Measurements from ENCODE around the gene RAPGEF4.

The RAPGEF4 gene

DNA sequence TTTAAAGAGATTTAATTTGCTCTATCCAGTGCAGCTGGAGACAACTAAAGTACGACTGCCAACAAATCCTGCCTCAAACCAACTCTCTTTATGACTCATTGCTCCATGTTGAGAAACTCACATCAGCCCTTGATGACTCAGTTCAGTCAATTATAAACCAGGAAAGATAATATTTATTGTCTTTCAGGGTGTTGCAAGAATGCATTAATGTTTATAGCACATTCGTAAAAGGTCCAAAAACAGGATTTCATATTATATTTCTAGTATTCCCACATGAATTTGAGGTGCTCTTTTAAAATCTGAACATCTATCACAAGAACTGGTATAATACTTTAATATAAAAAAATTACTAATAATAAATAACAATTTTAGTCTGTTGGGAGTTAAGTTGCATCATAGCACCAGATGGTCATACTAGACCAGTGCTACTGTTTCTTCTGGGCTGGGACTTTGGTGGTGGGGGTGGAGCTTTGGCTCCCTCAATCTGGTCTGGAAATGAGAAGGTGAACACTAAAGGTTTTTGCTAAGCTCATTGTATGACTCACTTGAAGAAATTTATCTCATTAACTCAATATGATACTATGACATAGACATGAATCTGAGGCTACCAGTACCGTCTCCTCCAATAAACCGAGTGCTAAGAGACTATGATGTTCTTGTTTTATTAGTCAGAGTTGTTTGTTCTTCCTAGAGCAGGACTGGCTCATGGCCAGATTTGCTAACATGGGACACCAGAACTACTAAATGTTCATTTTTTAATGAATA is 313.4 kb downstream of the RAPGEF4 start:
- DNase-seq: peak; percentile 75

DNA sequence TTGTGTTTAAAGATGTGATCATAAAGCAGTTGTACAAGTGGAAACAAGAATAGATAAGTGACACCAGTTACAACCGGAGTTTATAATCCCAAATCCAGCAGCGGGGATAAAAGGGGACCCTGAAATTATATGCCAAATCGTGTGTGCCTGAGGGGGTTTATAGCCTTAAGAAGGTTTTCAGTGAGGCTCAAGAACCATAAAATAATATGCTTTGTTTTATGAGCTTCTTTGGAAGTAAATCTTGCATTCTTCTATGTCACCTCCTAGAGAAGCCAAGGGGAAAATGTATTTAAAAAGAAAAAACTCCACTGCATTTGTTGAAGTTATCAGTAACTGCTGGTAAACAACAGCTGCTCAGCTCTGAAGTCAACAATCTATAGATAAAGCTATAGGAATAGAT is 314.2 kb downstream of the RAPGEF4 start:
- DNase-seq: no peak

DNA sequence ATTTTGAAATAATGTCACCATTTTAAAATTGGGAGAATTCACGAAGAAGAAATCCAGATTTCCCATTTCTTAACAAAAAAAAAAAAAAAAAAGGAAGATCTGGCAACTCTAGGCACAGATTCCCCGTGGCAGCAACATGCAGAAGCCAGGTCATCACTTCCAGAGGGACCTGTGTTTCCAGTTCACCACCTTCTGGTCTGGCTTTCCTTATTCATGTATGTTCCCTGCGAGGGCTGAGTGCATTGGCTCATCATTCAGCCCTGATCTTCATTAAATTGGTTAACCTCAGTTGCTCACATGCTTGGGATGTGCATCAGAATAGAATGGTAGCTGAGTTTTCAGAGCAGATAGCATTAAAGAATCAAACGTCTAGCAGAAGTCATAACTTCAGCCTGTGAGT is 315.0 kb downstream of the RAPGEF4 start:
- DNase-seq: no peak

DNA sequence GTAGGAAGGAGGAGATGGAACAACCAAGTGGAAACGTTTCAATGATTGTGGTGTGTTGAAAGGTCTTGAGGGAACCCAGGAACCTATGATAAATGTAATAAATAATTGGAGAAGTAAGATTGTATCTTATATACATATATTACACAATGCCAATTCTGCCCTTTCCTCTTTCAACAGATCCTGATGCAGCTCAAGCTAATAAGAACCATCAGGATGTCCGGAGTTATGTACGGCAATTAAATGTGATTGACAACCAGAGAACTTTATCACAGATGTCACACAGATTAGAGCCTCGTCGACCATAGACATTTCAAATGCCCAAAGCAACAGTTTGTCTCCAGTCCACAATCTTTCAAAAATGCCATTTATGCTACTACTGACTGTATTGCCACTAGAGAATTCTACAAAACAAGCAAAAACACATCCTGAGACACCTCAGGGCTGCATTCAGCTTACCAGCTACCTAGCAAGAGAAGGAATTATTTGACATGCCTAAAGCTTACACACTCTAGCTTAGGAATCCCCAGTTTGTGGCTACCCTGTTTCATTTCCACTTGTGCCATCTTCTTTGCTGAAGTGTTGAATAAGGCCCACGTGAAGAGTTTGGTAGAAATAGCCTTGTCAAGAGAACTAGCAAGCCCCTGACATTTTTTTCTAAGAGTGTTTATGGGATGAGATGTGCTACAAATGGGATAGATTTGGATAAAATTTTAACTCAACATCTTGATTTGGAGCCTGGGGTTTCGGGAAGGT is 316.0 kb downstream of the RAPGEF4 start:
- no peak for DNase-seq

DNA sequence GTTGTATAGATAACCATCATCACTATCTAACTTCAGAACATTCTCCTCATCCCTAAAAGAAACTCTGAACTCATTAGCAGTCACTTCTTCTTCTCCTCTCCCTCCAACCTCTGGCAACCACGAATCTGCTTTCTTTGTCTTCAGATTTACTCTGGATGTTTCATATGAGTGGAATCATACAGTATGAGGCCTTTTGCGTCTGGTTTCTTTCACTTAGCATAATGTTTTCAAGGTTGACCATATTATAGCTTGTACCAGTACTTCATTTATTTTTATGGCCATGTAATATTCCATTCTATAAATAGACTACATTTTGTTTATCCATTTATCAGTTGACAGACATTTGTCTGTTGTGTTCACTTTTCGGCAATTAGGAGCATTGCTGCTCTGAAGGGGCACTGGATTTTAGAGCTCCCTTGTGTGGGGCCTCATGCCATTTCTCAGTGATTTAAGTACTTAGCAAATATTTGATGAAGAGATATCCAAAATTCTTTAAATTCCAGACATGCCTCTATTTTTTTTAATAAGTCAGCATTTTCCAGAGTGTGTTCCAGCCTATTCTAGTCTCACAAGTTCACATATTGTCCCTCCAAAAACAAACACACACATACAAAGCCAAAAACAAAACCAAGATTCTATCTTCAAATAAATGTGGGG is 317.5 kb downstream of the RAPGEF4 start:
- DNase-seq: no peak

DNA sequence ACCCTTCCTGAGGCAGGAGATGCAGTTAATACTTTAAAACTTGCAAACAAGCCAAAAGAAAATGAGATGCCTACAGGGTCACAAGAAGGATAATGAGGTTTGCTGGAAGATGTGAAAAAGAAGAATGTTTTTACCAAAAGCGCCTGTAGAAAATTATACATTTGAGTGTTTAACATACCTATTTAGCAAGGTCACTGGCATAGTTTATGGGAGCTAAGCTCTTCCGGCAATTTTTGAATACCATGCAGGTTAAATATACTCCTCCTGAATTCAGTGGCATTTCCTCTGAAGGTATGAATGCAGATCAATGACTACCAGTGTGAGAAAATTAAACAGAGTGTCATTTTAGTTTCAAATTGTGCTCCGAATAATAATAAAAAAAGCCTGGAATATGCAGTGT is 318.8 kb downstream of the RAPGEF4 start:
- no peak for DNase-seq

DNA sequence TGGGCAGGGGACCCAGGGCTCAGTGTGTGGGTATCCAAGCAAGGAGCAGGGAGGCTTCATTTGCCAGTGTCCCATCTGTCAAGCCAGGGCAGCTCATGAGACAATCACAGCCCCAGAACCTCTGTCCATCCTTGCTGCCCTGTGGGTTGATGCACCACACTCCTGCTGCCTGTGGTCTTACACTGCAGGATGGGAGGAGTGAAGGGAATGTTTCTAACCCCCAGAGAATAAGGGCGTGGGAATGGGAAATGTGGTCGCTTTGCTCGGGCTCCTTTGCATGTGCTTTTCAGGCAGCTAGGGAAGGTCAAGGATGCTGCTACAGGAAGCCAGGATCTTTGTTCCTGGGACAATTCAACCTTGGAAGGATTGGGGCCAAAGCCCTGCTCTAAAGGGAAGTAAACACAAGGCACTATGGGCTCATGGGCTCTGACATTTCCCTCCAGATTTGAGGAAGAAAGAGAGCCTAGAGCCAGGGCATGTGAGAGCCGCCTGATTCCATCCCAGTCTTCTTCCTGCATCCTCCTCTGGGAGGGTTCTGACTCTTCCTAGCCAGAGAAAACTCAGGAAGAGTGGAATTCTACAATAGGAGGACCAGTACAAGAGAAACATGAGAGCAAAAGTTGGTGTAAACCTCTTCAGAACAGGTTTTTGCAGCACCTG is 321.2 kb downstream of the RAPGEF4 start:
- no peak for DNase-seq

DNA sequence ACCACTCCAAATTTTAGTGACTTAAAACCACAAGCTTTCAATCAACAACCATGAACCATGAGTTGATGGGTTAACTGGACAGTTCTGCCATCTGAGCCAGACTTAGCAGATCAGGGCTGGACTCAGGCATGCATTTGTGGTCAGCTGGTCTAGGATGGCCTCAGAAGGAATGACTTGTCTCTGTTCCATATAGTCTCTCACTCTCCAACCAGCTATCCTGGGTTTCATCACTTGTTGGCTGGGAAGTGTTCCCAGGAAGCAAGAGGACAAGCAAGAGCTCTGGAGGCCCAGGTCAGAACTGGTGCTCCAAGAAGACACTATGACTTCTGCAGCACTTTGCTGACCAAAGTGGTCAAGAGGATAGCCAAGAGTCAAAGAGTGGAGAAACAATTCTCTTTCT is 322.5 kb downstream of the RAPGEF4 start:
- DNase-seq: no peak

DNA sequence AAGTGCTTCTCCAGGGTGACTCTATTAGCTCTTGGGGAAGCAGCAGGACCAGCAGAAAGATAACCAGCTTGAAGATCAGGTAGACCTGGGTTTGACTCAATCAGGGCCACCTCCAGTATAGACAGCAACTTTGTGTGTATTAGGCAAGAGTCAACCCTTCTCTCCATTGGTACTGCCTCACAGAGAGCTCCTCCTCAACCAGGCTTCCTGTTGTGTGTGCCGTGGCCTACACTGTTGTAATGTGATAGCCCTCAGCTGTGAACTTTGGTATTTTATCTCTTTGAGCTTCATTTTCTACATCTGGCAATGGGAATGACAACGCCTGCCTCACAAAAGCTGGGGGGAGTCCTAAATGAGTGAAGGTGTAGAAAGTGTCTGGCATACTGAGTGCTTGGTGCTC is 323.0 kb downstream of the RAPGEF4 start:
- DNase-seq: no peak

DNA sequence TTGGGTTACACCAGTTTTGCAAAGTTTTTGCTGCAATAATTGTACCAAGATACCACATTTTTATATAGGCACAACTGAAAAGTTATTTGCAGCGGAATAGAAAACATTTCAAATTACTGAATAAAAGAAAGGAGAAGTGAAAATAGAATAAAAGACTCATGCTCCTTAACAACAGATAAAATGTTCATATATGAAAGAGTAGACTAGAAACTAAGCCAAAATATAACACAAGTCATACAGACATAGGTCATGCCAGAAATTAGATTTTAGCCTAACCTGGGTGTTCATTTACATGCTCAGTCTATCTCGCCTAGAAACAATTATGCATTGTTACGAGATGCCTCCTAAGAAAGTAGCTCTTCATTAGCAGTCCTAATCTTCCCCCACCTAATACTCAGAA is 323.6 kb downstream of the RAPGEF4 start:
- no peak for DNase-seq

DNA sequence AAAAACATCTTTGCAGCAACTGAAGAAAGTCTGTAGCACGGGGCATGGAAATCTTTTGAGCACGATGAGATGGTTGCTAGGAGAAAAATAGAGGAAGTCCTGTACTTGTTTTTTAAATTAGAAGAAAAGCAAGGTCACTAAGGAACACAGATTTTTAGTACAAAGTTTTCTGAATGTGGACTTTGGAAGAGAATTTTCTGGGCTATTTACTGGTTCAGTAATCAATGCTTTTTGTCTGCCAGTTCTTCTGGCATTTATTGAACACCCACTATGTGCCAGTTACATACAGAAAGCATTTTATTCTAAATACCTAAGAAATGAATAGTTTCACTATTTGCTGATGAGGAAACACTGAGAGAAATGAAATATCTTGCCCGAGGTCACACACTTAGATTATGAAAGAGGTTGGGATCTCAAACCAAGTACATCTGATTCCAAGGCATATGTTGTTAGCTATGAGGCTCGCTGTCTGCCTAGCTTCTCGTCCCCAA is 324.4 kb downstream of the RAPGEF4 start:
- no peak for DNase-seq

DNA sequence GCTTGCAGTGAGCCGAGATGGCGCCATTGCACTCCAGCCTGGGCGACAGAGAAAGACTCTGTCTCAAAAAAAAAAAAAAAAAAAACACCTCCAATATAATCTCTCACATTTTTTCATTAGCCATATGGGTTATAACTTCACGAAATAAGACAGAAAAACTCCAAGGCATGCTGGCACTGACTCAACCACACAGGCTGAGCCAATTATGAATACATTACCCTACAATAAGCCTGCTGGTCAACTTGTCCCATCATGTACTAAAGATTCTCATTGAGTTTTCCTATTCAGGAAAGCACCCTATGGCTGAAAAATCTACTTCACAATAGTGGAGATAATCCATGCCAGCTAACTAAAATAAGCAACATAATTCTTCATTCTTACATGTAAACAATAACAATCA is 327.2 kb downstream of the RAPGEF4 start:
- DNase-seq: no peak

DNA sequence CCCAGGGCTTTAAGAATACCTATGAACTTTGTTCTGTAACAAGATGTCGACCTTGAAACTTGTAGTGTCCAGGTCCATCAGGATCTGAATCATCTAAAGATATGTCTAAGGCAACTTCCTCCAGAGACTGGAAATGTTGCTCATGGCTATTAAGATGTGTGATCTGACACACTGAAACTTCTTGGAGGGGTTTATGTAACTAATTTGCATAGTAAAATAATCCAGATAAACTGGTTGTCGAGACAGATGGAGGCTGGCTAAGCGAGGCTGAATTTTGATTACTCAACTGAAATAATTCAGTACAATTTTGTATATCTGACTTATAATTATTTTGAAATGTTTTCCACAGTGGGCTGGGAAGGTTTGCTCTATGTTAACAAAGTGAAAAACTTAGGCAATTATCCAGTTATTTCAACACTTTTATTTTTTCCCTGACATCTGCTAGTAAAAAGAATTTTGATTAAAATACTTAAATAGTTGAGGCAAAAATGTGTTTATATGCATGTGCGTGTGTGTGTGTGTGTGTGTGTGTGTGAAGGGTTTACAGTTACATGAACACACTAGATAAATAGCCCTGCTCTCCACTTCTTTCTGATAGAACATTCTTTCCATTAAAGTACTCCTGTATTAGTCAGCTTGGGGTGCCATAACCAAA is 328.6 kb downstream of the RAPGEF4 start:
- DNase-seq: no peak

DNA sequence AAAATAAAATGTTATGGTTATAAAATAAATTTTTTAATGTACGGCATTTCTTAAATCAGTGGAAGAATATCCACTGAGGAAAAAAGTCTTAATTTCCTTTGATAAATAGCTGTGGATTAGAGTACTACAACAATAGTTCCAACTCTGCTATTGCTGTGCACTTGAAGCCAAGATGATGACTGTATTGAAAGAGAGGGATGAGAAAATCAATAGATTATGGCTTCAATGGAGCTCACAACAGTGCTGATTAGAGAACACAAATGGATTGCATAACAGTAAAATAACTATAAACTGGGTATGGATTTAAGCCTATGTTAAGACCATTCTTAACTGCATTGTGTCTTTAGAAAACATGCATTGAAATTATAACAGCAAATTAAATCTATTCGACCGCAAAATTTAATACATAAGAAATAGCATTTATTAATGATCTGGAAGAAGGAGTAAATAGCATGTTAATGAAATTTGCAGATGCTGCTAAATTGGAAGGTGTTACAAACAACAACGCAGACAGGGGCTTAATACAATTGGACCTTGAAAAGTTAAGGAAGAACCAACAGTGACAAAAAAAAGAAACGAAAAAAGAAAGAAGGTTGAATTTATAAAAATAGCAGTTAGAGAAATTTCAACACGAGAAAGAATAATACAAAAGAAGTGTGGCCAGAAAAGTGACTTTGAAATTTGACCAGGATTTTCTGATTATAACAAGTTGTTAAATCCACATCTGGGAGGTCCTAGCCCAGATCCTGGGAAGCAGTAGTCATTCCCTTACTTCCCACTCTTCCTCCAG is 331.4 kb downstream of the RAPGEF4 start:
- DNase-seq: no peak

DNA sequence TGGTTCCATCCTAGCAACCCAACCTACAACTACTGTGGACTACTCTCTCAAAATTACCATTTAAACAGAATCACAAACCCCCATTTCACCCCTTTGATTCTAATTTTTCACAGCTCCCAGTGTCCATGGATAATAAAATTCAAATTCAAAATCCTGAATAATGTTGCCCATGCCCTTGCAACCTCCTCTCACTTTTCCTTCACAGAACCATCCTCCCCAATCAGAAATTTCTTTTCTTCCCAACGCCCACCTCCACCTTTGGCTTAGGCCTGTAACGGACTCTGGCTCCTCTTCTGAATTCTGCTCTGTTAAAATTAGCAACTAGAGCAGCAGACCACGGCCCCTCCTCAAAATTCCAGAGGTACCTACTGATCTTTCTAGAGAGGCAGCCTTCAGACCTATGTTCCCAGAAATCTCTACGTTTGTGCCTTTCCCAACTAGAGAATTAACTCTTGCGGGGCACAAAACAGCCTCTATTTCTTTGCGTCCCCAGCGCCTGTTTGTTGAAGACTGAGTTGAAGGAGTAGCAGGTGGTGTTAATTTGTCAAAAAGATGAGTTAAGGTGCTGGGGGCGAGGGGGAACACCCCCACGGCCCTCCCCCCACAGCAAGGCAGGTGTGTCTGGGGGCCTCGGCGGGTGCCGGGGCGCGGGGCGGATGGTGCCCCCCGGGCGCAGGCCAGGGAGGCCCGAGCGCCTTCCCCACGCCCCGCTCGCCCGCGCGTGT is 339.6 kb downstream of the RAPGEF4 start:
- DNase-seq: no peak

DNA sequence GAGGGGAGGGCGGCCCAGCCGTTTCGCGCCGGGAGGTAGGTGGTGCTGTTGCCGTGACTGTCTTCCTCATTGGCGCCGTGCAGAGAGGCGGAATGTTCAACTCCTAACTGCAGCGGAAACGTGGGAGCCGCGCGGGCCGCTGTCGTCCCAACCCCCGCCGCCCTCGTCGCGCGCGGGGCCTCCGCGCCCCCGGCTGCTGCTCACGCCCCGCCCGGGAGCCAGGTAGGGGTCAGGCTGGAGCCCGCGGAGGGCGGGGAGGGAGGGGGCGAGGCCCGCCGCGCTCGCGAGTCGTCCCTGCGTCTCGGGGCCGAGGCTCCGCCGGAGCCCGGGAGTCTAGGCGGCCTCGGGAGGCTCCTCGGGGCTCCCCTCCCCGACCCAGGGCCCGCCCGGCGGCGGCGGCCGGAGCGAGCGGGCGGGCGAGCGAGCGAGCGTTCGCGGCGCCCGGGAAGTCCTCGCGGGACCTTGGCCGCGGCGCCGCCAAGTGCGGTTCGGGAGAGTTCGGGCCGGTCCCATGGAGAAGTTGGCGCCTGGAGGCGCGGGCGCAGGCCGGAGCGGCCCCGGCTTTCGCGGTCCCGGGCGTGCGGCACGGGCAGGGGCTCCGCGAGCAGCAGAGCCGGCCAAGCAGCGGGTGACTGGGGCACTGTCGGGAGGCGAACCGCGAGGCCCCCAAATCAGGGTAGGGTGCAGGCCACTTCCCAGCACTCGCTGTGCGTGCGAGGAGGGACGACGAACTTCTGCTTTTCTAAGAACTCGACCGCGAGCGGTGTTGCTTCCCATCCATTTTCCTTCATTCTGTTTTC is 340.3 kb downstream of the RAPGEF4 start, which contains the start of gene MAP3K20:
Gene MAP3K20, plus strand, starts transcription at position 66 of the 800 bp plus-strand sequence. CDS start 15,186 bp downstream, outside the sequence.
- no peak for DNase-seq

DNA sequence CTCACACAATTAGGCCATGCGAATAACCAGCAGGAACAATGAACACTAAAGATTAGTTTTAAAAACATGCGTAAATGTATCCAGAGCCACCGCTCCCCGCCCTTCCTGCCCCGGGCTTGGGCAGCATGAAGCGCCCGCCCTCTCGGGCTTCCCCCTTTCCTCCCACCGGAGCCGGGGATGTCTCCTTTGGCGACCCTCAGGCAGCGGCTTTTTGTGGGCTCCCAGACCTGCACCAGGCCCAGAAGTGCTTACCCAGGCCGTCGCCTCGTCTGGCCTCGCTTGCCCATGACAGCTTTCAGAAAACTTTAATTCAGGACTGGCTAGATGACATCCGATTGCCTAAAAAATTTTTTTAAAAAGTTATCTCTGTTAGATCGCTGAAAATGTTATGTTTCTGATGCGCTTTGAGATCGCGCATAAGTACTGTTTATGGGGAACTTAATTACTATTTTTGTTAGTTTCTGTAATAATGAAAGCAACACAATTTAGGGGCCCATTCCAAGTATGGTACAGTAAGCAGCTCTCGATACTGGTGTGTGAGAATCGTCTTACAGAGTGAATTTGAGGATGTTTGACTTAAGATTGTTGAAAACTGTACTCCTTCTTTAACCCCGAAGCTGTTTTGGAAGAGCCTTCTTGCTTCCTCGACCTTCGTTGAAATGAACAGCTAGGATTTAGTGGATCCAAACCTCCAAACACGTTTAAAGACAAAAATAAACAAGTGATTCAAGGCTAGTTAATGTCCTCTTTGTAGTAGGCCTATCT is 341.1 kb downstream of the RAPGEF4 start:
- DNase-seq: peak; percentile 12

DNA sequence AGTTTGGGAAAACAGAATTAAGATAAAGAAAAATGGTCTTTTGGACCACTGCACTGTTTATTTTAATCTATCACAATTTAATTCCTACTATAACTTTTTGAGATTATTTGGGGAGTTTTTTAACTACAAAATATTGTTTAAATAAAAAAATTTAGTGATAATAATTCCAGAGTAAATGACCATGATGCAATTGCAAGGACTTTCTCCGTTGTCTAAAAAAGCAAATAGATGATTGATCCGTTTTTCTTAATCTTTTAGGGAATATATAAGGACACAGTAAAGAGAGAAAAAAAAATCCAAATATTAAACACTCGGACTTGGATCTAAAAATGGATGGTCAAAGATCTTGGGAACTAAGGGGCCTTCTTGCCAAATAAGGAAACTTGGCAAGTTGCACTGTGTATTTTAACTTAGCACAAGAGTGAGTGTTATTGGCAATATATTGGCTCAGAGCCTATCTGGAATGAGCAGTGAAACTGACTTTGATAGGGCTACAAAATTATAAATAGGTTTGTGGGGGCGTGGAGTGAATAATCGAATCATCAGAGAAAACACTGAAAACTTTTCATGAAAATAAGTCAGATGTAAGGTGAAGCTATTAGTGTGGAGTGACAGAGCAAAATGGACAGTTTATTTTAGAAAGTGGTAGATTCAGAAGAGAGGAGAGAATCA is 342.0 kb downstream of the RAPGEF4 start:
- no peak for DNase-seq

DNA sequence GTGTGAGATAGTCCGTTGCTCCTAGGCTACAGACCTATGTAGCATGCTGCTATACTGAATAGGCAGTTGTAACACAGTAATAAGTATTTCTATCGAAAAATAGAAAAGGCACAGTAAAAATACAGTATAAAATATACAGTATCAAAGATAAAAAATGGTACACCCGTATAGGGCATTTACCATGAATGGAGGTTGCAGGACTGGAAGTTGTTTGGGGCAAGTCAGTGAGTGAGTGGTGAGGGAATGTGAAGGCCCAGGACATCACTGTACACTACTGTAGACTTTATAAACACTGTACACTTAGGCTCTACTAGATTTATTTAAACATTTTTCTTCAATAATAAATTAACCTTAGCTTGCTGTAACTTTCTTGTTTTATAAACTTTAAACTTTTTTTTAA is 343.5 kb downstream of the RAPGEF4 start:
- no peak for DNase-seq

All from NCI-H524 treated with DMSO at 0.1 percent for 48 hours (cell line).